ENCODE results near the gene BCL11A. TPM values are rescaled to one million over a fixed set of nuclear protein-coding genes. Genes with fewer than 3 reads are reported as not detected.

Gene BCL11A
- total RNA-seq, 5 donors from 2014 or later (not counting 1 experiment from before 2014, with no cell fraction given), result 3.6 to 11.9 (median 5.6) TPM

DNA sequence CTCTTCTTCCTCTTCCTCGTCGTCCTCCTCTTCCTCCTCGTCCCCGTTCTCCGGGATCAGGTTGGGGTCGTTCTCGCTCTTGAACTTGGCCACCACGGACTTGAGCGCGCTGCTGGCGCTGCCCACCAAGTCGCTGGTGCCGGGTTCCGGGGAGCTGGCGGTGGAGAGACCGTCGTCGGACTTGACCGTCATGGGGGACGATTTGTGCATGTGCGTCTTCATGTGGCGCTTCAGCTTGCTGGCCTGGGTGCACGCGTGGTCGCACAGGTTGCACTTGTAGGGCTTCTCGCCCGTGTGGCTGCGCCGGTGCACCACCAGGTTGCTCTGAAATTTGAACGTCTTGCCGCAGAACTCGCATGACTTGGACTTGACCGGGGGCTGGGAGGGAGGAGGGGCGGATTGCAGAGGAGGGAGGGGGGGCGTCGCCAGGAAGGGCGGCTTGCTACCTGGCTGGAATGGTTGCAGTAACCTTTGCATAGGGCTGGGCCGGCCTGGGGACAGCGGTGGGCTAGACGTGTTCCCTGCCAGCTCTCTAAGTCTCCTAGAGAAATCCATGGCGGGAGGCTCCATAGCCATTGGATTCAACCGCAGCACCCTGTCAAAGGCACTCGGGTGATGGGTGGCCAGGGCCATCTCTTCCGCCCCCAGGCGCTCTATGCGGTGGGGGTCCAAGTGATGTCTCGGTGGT, 91.9 kb downstream of the BCL11A start:
- 94% methylated on average over 46 of the region's 47 CpGs for WGBS (ENCODE audit: insufficient coverage)
- ATAC-seq (replicated peaks in 1 of 4) (no peak), DNase-seq (no peak)
- Histone ChIP-seq H3K9me3 (no peaks in the 10 kb centered on the region), H3K27ac (ENCODE audit: low read length) (no peak overlapping the region), H3K4me1 (ENCODE audit: control insufficient read depth in 1 of 2, extremely low read depth in 1 of 2, insufficient read depth in 2 of 2, low read length in 2 of 2) (no peaks in the 10 kb centered on the region), H3K27me3 (replicated peaks in 1 of 2; ENCODE audit: control insufficient read depth in 2 of 2, extremely low read depth in 1 of 2, insufficient read depth in 2 of 2, low read length in 1 of 2) (no peaks in the 10 kb centered on the region), H3K4me3 (ENCODE audit: control insufficient read depth in 1 of 2, extremely low read depth in 1 of 2, low read length in 1 of 2) (no peak overlapping the region), H3K36me3 (ENCODE audit: control insufficient read depth in 2 of 2, extremely low read depth in 1 of 2, insufficient read depth in 1 of 2, low read length in 1 of 2) (peaks cover 0 to 18% of the 10 kb centered on the region in 2 donors)
- Mint-ChIP-seq H3K27me3 (peaks cover 0 to 3% of the 10 kb centered on the region in 2 donors), H3K4me3 (no peak overlapping the region), H3K9me3 (no peaks in the 10 kb centered on the region), H3K4me1 (no peaks in the 10 kb centered on the region), H3K27ac (no peak overlapping the region), H3K36me3 (no peaks in the 10 kb centered on the region)
- ChIA-PET CTCF (no interaction called here), POLR2A (no interaction called here)

DNA sequence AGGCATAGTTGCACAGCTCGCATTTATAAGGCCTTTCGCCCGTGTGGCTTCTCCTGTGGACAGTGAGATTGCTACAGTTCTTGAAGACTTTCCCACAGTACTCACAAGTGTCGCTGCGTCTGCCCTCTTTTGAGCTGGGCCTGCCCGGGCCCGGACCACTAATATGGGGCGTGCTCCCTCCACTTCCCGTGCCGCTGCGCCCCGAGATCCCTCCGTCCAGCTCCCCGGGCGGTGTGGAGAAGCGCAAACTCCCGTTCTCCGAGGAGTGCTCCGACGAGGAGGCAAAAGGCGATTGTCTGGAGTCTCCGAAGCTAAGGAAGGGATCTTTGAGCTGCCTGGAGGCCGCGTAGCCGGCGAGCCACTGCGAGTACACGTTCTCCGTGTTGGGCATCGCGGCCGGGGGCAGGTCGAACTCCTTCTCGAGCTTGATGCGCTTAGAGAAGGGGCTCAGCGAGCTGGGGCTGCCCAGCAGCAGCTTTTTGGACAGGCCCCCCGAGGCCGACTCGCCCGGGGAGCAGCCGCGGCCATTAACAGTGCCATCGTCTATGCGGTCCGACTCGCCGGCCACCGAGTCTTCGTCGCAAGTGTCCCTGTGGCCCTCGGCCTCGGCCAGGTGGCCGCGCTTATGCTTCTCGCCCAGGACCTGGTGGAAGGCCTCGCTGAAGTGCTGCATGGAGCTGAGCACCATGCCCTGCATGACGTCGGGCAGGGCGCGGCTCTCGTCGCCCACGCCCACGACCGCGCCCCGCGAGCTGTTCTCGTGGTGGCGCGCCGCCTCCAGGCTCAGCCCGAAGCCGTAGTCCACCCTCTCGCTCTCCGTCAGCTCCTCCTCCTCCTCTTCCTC, 92.7 kb downstream of the BCL11A start:
- no peak overlapping the region for H3K27ac Mint-ChIP-seq
- H3K36me3 Mint-ChIP-seq, result no peaks in the 10 kb centered on the region
- CTCF ChIA-PET, result interaction anchor here in 1 of 2 donors (0.6 kb wide), 1 partner anchor 1611 kb away, joined by 3 read pairs; no protein-coding TSS in a partner anchor
- Histone ChIP-seq H3K4me3 (ENCODE audit: control insufficient read depth in 1 of 2, extremely low read depth in 1 of 2, low read length in 1 of 2) (no peak overlapping the region), H3K27me3 (replicated peaks in 1 of 2; ENCODE audit: control insufficient read depth in 2 of 2, extremely low read depth in 1 of 2, insufficient read depth in 2 of 2, low read length in 1 of 2) (no peaks in the 10 kb centered on the region), H3K4me1 (ENCODE audit: control insufficient read depth in 1 of 2, extremely low read depth in 1 of 2, insufficient read depth in 2 of 2, low read length in 2 of 2) (peaks cover 0 to 2% of the 10 kb centered on the region in 2 experiments), H3K27ac (ENCODE audit: low read length) (no peak overlapping the region), H3K9me3 (no peaks in the 10 kb centered on the region), H3K36me3 (ENCODE audit: control insufficient read depth in 2 of 2, extremely low read depth in 1 of 2, insufficient read depth in 1 of 2, low read length in 1 of 2) (peaks cover 0 to 14% of the 10 kb centered on the region in 2 donors)
- ATAC-seq (replicated peaks in 1 of 4), result no peak
- 96% methylated on average over 76 of the region's 76 CpGs for WGBS (ENCODE audit: insufficient coverage)
- H3K27me3 Mint-ChIP-seq, result peaks cover 0 to 3% of the 10 kb centered on the region in 2 donors
- H3K4me3 Mint-ChIP-seq, result no peak overlapping the region
- DNase-seq, result no peak
- POLR2A ChIA-PET, result interaction anchor here in 1 of 2 donors (0.6 kb wide), 1 partner anchor 160 kb away, joined by 4 read pairs; no protein-coding TSS in a partner anchor
- H3K9me3 Mint-ChIP-seq, result no peaks in the 10 kb centered on the region
- peaks cover 0 to 4% (median 0%) of the 10 kb centered on the region in 3 donors for H3K4me1 Mint-ChIP-seq

DNA sequence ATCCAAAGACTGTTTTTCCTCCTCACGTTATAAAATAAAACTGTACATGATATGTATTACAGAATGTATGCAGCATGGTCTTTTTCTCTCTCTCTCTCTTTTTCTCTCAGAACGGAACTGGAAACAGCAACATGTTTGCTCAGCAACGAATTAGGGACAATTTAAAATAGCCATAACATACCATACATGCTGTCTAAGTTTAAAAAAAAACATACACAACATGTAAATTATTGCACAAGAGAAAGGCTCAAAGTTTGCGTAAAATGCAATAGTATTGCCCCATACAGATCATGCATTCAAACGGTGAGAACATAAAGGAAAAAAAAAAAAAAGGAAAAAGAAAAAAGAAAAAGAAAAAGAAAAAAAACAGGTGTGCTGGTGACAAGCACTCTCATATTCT, 93.6 kb downstream of the BCL11A start:
- DNase-seq (no peak), ATAC-seq (replicated peaks in 1 of 4) (no peak)
- 60% methylated on average over 1 of the region's 5 CpGs for WGBS (ENCODE audit: insufficient coverage)
- Histone ChIP-seq H3K27ac (ENCODE audit: low read length) (no peak overlapping the region), H3K36me3 (ENCODE audit: control insufficient read depth in 2 of 2, extremely low read depth in 1 of 2, insufficient read depth in 1 of 2, low read length in 1 of 2) (peaks cover 0 to 9% of the 10 kb centered on the region in 2 donors), H3K4me3 (ENCODE audit: control insufficient read depth in 1 of 2, extremely low read depth in 1 of 2, low read length in 1 of 2) (no peak overlapping the region), H3K4me1 (ENCODE audit: control insufficient read depth in 1 of 2, extremely low read depth in 1 of 2, insufficient read depth in 2 of 2, low read length in 2 of 2) (peaks cover 0 to 2% of the 10 kb centered on the region in 2 experiments), H3K9me3 (no peaks in the 10 kb centered on the region), H3K27me3 (replicated peaks in 1 of 2; ENCODE audit: control insufficient read depth in 2 of 2, extremely low read depth in 1 of 2, insufficient read depth in 2 of 2, low read length in 1 of 2) (no peaks in the 10 kb centered on the region)
- Mint-ChIP-seq H3K9me3 (no peaks in the 10 kb centered on the region), H3K27me3 (peaks cover 0 to 3% of the 10 kb centered on the region in 2 donors), H3K27ac (no peak overlapping the region), H3K36me3 (no peaks in the 10 kb centered on the region), H3K4me3 (no peak overlapping the region), H3K4me1 (peaks cover 0 to 4% (median 0%) of the 10 kb centered on the region in 3 donors)
- ChIA-PET CTCF (interaction anchor here in 1 of 2 donors (0.6 kb wide), 1 partner anchor 1610 kb away, joined by 3 read pairs; no protein-coding TSS in a partner anchor), POLR2A (interaction anchor here in 1 of 2 donors (0.6 kb wide), 1 partner anchor 161 kb away, joined by 4 read pairs; no protein-coding TSS in a partner anchor)

DNA sequence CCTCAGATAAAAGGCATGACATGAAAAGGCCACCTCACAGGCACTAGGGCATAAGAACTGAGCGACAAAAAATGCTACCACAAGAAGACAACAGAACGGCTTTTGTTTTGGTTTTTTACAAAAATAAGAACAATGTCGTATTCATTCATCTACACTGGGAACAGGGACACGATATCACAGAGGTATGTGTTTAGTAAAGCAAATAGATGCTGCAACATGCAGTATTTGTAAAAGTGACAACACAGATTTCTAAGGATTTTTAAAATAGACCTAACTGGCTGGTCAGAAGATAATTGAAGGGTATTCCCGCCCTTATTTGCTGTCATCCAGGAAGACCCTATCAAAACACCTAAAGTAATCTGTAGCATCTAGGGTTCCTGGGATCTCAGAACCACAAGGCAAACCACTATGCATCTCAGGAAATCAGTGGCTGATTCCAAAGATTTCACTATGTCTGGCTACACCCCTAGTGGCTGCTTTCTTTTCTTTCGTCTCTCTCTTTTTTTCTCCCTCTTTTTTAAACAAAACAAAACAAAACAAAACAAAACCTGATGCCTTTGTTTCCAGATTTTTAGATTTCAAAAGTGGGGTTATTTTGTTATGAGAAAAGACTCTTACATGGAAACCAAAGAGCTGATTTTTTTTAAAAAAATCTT, 97.2 kb downstream of the BCL11A start:
- H3K36me3 Mint-ChIP-seq, result no peaks in the 10 kb centered on the region
- H3K27ac Mint-ChIP-seq, result no peak overlapping the region
- CTCF ChIA-PET, result no interaction called here
- POLR2A ChIA-PET, result no interaction called here
- H3K4me1 Mint-ChIP-seq, result peaks cover 0 to 4% (median 0%) of the 10 kb centered on the region in 3 donors
- WGBS (ENCODE audit: insufficient coverage), result 67% methylated on average over 1 of the region's 6 CpGs
- DNase-seq (no peak), ATAC-seq (replicated peaks in 1 of 4) (no peak)
- no peak overlapping the region for H3K27ac ChIP-seq (ENCODE audit: low read length)
- peaks cover 0 to 3% of the 10 kb centered on the region in 2 experiments for H3K4me1 ChIP-seq (ENCODE audit: control insufficient read depth in 1 of 2, extremely low read depth in 1 of 2, insufficient read depth in 2 of 2, low read length in 2 of 2)
- no peak overlapping the region for H3K4me3 ChIP-seq (ENCODE audit: control insufficient read depth in 1 of 2, extremely low read depth in 1 of 2, low read length in 1 of 2)
- H3K9me3 ChIP-seq, result no peaks in the 10 kb centered on the region
- no peaks in the 10 kb centered on the region for H3K9me3 Mint-ChIP-seq
- H3K4me3 Mint-ChIP-seq, result no peak overlapping the region
- H3K27me3 Mint-ChIP-seq, result no peaks in the 10 kb centered on the region
- no peaks in the 10 kb centered on the region for H3K27me3 ChIP-seq (replicated peaks in 1 of 2; ENCODE audit: control insufficient read depth in 2 of 2, extremely low read depth in 1 of 2, insufficient read depth in 2 of 2, low read length in 1 of 2)
- peaks cover 0 to 6% of the 10 kb centered on the region in 2 donors for H3K36me3 ChIP-seq (ENCODE audit: control insufficient read depth in 2 of 2, extremely low read depth in 1 of 2, insufficient read depth in 1 of 2, low read length in 1 of 2)

DNA sequence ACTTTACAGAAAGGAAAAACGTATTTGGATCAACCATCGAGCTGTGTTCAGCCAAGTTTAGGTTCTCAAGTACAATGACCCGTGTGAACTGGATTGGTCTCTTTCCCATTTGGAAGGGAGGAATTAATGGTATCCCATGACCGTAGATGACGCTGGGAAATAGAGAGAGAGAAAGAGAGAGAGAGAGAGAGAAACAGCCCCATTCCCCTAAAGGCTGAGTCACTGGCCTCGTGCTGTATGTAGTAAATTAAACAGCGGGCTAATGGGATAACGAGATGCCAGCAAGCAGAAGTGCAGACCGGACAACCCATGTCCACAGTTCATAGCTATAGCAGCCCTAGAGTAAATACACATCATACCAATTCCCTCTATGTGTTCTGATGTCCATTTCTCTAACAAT, 99.6 kb downstream of the BCL11A start:
- POLR2A ChIA-PET, result no interaction called here
- Histone ChIP-seq H3K27ac (ENCODE audit: low read length) (no peak overlapping the region), H3K9me3 (no peaks in the 10 kb centered on the region), H3K27me3 (replicated peaks in 1 of 2; ENCODE audit: control insufficient read depth in 2 of 2, extremely low read depth in 1 of 2, insufficient read depth in 2 of 2, low read length in 1 of 2) (no peaks in the 10 kb centered on the region), H3K36me3 (ENCODE audit: control insufficient read depth in 2 of 2, extremely low read depth in 1 of 2, insufficient read depth in 1 of 2, low read length in 1 of 2) (no peaks in the 10 kb centered on the region), H3K4me3 (ENCODE audit: control insufficient read depth in 1 of 2, extremely low read depth in 1 of 2, low read length in 1 of 2) (no peak overlapping the region), H3K4me1 (ENCODE audit: control insufficient read depth in 1 of 2, extremely low read depth in 1 of 2, insufficient read depth in 2 of 2, low read length in 2 of 2) (peaks cover 0 to 5% of the 10 kb centered on the region in 2 experiments)
- Mint-ChIP-seq H3K4me1 (peaks cover 0 to 4% (median 0%) of the 10 kb centered on the region in 3 donors), H3K9me3 (no peaks in the 10 kb centered on the region), H3K36me3 (no peaks in the 10 kb centered on the region), H3K27ac (no peak overlapping the region), H3K4me3 (no peak overlapping the region), H3K27me3 (no peaks in the 10 kb centered on the region)
- ATAC-seq (replicated peaks in 1 of 4) (no peak), DNase-seq (no peak)
- CTCF ChIA-PET, result interaction anchor here in 1 of 2 donors (0.6 kb wide), 1 partner anchor 96 kb away, joined by 4 read pairs; no protein-coding TSS in a partner anchor
- WGBS (ENCODE audit: insufficient coverage), result no CpG with 5 or more reads among the region's 9 CpGs

DNA sequence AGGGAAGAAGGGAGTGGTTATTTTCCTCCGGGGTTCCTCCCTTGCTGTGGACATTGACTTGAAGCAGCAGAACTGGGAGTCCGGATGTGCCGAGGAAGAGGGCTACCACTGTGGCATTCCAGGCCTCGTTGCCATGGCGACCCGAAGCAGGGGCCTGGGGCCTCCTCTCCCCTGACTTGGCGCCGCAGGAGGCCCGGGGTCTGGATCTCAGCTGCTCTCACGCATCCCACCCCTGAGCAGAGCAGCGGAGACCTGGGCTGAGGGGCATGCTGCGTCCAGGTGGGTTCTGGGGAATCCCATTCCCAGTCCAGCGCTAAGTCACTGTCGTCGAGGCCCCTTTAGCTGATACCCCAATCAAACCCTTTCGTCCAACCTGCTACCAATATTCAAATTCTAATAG, 100.2 kb downstream of the BCL11A start:
- H3K4me3 Mint-ChIP-seq, result no peak overlapping the region
- H3K27me3 ChIP-seq (replicated peaks in 1 of 2; ENCODE audit: control insufficient read depth in 2 of 2, extremely low read depth in 1 of 2, insufficient read depth in 2 of 2, low read length in 1 of 2), result no peaks in the 10 kb centered on the region
- WGBS (ENCODE audit: insufficient coverage), result 90% methylated on average over 15 of the region's 16 CpGs
- CTCF ChIA-PET, result no interaction called here
- no peaks in the 10 kb centered on the region for H3K9me3 ChIP-seq
- H3K27me3 Mint-ChIP-seq, result no peaks in the 10 kb centered on the region
- H3K27ac ChIP-seq (ENCODE audit: low read length), result no peak overlapping the region
- H3K27ac Mint-ChIP-seq, result no peak overlapping the region
- H3K4me1 Mint-ChIP-seq, result peaks cover 0 to 4% (median 0%) of the 10 kb centered on the region in 3 donors
- H3K4me1 ChIP-seq (ENCODE audit: control insufficient read depth in 1 of 2, extremely low read depth in 1 of 2, insufficient read depth in 2 of 2, low read length in 2 of 2), result peaks cover 0 to 5% of the 10 kb centered on the region in 2 experiments
- POLR2A ChIA-PET, result no interaction called here
- no peaks in the 10 kb centered on the region for H3K9me3 Mint-ChIP-seq
- ATAC-seq (replicated peaks in 1 of 4), result no peak
- no peaks in the 10 kb centered on the region for H3K36me3 ChIP-seq (ENCODE audit: control insufficient read depth in 2 of 2, extremely low read depth in 1 of 2, insufficient read depth in 1 of 2, low read length in 1 of 2)
- DNase-seq, result no peak
- H3K36me3 Mint-ChIP-seq, result no peaks in the 10 kb centered on the region
- H3K4me3 ChIP-seq (ENCODE audit: control insufficient read depth in 1 of 2, extremely low read depth in 1 of 2, low read length in 1 of 2), result no peak overlapping the region

All from T-cell (primary cell).